SK-N-MC (cell line): ENCODE data around the gene NPIPA5.
"Not testable (repeated sequence)": the region's sequence is repeated elsewhere in the genome, so short reads cannot be mapped to it uniquely, and the experiment has no call there.

ENCODE experiments used
- EZH2 ChIP-seq: fragments of 200-600 bp; sonication (generic); IDR thresholded peaks from one replicate; pipeline ENCODE4 v1.6.1; 2017; ENCODE audit warnings: antibody characterized with exemption
- FOXP2 ChIP-seq: optimal IDR thresholded peaks from 2 replicates; pipeline ENCODE3; 2011; ENCODE audit warnings: mild to moderate bottlenecking, moderate library complexity; ENCODE audit not compliant: insufficient read depth; ENCODE audit errors: extremely low read length, control extremely low read depth
- POLR2AphosphoS5 ChIP-seq: IDR thresholded peaks from 2 replicates; pipeline ENCODE4 v1.6.1; 2012; ENCODE audit warnings: mild to moderate bottlenecking, low read depth, low read length, borderline replicate concordance

GRCh38 chr16:15333969-15334368 lies 44.1 kb downstream of the NPIPA5 start:
- TF ChIP-seq EZH2, POLR2AphosphoS5, FOXP2: not testable (repeated sequence)
